Activated effector memory CD4-positive, alpha-beta T cell treated with anti-CD3 and anti-CD28 coated beads, Interleukin-2, amount 50 U/mL, for 16 hours (primary cell): Measurements from ENCODE around the gene CHN1.

Experiments used
- DNase-seq: peaks from one replicate; pipeline ENCODE4 v3.0.0-alpha.2; 2020

Gene CHN1

DNA sequence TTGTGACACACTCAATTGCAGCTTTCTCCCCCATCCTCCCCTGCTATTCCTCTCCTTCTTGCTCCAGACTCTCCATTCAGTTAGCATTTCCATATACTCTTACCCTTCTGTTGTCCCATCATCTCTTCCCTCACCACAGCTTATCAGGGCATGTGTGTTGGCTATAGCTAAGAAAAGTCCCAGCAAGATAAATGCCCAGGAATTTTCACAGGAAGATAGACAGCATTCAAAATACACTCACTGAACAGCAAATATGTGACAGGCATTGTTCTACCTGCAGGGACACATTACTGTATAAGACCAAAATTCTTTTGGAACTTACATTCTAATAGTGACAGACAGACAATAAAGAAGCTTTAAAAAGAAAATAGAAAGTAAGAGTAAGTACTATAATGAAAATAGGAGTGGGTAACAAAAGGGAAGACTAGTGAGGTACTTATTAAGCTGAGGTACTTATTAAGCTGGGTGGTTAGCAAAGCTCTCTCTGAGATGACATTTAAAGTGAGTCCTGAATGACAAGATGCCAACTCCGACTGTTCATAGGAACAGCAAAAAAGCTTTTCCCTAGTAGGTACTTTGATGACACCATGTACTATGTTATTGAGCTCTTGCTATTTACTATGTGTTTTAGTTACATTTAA is 86.2 kb downstream of the CHN1 start:
- no peak for DNase-seq

DNA sequence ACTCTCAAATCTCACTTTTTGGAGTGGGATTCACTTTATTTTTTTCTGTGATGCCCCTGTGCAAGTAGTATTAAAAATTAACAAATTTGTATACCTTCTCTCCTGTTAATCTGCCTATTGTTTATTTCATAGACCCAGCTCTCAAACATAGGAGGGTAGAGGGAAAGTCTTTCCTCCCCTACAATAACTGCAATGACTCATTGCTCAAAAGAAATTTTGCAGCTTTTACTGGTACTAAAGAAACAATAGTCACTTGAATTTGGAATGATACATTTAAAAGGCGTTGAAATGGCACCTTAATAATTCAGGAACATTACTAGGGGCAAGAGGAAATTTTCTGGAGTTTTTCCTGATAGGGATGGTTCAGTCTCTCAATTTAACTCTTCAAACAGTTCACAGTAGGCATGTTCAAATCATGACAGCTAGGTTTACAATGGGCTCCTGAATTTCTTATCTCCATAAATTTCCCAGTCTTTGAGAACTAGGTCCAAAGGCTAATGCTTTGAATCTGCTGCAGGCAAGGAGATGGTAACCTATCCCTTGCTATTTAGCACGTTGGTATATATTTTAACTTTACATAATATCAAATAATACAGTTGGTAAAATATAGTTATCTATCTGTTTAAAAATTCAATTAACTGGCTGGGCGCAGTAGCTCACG is 88.8 kb downstream of the CHN1 start:
- no peak for DNase-seq

DNA sequence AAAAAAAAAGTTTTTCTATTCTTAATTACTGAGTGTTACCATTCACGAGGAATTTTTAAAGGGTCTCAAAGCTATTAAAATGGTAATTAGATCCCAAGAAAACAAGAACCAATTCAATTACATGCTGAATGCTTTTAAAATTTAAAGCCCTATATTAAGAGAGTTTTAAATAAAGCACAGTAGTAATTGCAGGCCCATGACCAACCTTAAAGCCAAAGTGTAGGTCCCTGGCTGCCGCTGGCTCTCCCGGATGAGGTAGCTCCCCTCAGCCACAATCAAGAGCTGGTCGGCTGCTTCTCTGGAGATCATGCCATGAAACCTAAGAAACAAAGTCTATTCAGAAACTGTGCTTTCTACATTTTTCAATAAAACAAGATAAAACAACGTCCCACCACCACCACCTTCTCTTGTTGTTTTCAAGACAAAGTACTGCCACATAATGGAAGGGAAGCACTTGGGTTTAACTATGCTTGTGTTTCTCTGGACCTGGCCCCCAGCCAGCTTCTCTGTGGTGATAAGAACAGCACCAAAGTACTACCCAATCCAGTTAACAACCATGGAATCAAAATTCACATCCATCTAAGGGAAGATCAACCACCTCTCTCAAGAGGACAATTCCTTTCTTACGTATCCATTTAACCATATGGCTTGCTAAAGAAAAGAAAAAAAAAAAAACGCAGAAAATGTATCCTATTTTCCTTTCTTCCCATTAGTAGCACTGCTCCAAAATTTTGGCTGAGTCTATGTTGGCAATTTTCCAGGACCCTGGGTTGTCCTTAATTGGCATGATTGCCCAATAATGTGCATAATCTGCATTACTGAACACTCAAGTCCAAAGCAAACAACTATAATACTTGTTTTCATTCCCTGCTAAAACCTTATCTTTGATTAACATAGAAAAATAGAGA is 90.1 kb downstream of the CHN1 start:
- no peak for DNase-seq

DNA sequence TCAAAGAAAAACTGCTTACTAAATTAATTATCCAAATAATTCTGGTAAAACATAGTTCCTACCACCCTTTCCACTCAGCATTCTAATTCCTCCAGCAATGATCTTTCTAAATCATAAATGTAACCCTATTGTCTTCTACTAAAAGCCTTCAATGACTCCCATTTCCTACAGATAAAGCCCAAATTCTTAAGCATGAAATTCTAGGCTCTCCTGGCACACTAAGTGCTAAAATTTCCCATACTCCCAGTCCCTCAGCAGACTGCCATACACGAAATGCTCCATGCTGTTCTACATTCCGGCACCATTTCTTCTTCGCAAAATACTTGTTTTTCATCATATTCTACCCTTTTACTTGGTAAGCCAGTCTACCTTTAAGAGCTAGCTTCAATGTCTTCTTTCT is 96.9 kb downstream of the CHN1 start:
- DNase-seq = no peak

DNA sequence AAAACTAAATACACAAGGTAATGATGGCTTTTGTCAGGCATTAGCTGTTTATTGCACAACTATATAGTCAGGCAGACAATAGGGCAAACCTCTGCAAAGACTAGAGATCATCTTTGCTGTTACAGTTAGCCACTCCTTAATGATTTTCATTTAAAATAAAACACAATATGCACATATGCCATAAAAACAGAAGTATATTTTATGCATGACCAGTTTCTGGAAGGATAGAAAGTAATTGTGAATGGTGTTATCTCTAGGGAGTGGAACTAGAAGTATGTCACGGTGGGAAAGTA is 102.0 kb downstream of the CHN1 start:
- DNase-seq = no peak

DNA sequence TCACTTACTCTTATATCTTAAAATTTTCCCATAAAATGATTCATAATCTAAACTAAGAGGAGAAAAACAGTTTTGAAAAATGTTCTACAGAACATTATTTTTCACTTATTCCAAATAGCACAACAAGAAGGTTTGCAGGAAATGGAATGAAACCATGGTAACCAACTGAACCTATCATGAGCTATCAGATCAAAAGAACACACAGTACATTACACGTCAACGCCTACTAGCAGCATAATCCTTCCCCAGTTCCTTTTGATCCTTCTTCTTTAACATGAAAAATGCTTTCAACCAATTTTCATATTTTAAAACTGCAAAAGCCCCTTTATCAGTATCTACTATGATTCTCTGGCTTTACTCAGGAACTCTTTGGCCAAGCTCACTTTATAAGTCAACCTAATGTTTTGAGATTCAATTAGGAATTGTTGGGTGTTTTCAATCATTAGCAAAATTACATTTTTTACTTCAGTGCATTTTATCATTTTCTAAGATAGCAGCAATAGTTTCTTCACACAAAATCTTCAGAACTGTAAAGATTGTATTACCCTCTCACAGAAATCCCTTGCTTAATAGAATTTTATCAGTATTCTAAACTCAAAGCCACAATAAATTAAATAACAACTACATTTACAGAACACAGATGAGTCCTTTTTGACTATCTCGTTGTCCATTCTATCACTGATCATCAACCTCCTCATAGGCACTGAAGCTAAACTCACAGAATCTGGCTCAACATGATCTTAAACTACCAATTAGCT is 102.5 kb downstream of the CHN1 start:
- DNase-seq = no peak

DNA sequence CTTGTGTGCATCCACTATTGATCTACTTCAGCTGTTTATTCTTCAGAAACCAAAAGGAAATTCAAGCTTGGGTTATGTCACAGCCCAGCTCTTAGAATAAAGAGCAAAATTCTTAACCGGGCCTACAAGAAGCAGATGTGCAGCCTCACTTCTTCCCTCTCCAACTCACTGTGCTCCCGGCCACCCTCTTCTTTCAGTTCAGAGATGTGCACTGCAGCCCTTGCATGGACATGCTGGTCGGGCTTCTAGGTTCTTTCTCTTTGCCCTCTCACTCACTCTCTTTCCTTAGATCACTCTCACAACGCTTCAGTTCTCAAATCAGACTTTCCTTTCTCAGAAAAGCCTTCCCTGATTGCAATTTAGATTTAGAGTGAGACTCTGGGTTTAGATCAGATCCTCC is 104.1 kb downstream of the CHN1 start:
- no peak for DNase-seq

DNA sequence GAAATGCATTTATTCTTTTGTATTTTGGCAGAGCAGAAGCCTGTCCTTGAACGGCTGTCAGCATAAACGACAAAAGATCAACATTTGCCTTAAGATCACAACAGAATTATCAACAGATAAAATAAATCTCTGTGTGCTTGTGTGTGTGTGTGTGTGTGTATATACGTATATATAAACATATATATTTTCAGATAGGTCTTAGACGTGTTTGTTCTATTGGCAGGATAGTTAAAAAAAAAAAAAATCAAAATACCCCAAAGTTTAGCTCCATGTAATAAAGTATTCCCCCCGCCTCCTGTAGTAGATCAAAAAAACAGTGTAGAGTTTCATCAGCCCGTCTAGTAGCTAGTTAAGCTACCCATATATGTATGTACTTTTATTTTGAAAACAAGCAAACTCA is 107.9 kb downstream of the CHN1 start:
- no peak for DNase-seq

DNA sequence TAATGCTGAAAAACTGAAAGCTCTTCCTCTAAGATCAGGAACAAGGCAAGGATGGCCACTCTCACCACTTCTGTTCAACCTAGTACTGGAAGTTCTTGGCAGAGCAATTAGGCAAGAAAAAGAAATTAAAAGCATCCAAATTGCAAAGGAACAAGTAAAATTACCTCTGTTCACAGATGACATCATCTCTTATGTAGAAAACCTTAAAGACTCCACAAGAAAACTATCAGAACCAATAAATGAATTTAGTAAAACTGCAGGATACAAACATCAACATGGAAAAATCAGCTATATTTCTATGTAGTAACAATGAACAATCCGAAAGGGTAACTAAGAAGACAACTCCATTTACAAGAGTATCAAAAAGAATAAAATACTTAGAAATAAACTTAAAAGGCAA is 112.2 kb downstream of the CHN1 start:
- no peak for DNase-seq

DNA sequence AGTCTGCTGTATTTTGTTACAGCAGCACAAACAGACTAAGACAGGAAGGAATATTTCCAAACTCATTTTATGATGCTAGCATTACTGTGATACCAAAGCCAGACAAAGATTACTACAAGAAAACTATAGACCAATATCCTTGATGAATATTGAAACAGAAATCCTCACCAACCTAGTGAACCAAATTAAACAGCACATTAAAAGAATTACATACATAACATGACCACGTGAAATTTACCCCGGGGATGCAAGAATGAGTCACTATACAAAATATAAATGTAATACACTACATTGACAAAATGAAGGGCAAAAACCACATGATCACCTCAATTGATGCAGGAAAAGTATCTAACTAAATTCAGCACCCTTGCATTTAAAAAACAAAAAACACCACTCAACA is 112.6 kb downstream of the CHN1 start:
- no peak for DNase-seq

DNA sequence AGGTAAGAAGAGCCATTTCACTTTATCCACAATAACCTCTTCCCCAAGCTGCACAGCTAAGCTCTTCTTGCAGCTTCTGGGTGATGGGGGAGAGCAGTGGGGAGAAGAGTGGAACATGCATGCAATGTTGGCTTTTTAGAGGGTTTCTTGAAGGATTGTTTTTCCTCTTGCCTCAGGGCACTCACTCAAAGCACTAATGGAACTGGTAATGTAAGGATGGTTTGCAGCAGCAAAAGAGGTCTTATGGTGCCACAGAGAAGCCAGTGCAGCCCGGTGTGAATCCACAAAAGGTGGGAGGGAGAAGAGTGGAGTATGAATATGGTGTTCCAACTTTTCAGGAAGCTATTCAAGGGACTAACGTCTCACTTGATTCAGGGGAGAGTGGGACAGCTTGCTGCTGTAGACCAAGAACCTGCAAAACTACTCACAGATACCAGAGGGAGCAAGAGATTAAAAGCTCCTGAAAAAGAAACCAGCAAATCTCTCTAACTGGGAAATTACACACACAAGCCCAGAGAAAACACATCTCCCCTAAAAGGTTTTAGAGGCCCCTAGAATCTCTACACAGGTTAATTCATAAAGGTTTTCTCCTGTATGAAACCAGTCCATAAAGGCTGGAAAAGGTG is 116.4 kb downstream of the CHN1 start:
- no peak for DNase-seq

DNA sequence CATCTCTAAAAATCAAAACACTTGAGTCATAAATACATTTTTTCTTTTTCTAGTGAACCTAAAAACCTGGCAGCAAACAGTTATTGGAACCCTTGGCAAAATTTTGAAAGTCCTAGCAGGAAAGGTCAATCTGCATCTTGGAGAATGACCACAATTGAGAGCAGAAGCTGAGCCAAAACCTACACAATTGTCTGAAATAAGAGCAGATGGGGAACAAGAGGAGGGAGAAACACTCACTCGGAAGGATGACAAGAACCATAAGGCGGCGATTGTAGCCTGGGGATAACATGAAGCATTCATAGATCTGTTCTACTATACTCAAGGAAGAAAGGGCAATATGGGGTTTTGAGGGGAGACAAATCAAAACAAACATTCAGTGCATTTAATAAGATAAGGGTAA is 117.0 kb downstream of the CHN1 start:
- DNase-seq = no peak

DNA sequence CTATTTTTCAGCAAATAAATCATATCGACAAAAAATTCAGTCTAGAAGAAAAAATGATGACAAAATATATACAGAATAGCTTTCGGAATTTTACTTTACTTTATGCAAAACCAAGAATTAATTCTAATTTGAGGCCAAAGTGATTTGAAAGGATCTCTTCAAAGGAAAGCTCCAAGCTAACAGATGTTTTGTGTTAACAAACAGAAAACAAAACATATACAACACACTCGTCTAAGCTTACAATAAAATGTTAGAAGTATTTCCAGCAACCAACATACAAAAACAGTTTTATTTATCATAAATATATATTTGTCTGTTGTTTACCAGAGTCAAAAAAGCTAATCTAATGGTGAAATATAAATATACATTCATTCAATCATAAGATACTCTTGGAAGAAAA is 122.8 kb downstream of the CHN1 start:
- no peak for DNase-seq

DNA sequence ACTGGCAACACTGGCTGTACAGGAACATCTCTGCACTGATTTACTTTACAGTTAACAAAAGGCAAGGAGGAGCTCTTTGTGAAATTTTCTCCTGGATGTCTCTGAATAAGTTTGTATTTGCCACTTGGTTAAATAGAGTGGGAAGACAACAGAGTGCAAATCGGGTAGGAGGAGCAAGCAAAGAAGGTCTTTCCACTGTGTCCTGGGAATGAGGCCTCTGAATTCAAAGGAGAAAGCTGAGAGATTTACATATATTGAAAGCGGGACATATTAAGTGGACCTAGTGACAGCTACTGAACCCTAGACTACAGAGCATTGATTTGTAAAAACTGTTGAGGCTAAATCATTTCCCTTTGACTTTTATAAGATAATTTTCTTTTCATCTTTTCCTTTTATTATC is 123.5 kb downstream of the CHN1 start:
- DNase-seq = no peak

DNA sequence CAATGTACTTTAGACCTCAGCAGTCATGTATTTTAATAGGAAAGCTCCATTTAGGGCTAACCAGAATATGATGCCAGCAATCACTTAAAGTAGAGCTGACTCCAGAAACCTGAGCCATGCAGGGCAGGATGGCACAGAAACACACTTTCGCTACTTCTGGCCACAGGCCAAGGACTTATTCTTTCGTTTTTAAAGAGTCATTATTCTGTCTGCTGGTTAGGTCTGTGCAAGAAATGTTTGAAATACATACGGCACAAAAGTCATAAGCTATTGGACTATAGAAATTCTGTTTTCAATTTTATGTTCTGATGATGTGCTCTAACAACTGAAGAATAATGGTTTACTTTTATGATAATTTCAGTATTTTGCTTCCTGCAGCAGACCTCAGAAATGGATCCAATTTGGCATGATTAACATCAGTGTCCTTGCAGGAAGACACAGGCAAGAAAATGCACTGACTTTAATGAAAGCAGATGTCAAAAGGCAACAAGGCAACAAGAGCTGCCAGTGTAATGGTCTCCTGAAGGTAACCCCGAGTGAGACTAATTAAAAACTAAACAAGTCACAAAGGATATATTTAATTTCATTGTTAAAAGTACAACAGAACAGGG is 126.5 kb downstream of the CHN1 start:
- no peak for DNase-seq

DNA sequence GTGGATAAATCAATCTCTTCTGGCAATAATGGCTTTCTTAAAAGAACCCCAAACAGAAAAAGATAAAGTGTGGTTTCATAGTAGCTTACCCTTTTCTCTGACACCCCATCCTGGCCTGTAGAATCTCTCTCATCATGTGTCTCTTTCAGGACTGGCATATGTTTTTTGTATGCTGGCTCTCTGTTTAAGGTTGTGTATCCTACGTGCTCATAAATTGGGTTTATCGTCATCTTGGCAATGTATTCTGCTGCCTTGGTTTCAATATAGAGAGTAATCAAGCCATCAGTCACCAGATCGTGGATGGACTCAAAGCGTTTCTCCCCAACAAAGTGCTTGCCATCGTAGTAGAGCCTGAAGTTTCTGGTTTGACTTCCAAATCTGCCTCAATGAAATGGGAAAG is 127.4 kb downstream of the CHN1 start:
- no peak for DNase-seq

DNA sequence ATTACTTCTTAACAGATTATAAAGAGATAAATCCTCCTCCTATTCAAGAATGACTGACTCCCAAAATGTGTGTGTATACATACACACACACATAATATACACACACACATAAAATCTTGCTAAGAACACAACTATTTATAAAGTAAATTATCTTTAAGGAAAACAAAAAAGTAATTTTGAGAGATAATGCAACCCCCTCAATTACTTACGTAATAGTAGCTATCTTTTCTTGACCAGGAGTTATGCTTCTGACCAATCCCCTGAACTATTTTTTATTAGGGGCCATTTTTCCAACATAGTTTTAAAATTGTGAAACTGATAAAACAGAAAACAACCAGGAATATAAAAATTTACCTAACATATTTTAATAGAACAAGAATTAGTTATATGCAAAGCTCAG is 127.9 kb downstream of the CHN1 start:
- DNase-seq = no peak

DNA sequence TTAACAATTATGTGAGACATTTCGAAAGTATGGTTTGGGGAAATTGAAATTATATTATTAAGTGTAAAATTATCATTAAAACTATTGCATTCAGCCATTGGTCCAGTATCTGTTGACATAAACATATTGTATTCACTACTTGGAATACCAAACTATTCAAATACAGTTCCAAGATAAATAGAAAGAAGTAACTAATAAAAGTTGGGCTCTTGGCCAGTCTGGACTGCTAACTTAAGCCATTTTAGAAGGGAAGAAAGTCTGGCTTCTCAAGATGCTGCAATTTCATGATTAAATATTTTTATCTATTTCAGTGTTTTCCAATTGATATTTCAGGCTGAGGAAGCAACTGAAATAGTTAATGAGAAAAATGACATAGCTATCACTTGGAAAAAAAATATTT is 131.1 kb downstream of the CHN1 start:
- DNase-seq = no peak

DNA sequence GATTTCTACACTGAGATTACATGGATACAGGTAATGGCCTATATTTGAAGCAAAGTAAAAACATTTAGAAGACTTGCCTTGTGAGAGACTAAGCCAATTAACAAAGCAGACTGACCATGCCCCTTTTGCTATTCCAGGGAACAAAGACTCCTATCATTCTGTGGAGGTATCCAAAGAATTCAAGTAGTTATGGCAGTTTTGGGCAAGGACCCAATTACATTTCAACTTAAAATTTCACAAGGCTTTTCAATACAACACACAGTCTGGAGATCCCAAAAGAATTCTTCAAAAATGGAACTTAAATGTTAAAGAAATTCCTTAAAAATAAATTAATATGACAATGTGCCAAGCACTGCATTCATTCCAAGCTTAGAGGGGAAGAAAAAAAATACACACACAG is 131.7 kb downstream of the CHN1 start:
- DNase-seq = no peak

DNA sequence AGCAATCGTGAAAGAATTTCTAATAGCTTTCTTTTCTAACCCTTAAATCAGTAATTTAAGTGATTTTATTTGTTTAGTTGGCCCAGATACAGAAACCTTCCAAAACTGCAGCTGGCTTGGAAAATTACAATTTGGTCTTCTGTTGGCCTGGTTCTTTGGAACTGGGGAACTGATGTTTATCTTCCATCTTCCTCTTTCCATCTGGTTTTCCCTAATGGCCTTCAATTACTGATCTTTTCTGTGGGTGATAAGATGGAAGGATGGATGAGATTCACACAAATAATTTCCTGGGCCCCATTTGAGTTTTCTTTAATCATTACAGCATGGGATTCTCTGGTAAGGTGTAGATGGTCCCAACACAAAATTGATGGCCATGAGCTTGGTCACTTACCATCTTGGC is 134.4 kb downstream of the CHN1 start:
- no peak for DNase-seq

DNA sequence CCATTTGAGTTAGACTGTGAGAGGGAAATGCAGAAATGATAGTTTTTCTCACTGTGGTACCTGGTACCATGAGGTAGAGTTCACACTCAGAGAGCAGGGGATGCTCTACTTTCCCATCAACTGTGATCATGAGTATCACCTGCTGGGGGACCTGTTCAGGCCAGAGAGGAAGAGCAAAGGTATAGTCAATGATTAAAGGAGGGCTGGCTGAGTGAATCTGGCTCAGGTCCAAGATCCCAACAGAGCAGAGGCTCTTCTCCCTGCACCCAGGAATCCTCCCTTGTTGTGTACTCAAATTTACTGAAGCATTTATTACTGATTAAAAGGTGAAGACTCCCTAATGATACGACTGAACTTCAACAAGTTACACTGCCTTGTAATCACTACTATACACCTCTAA is 136.3 kb downstream of the CHN1 start:
- DNase-seq = no peak

DNA sequence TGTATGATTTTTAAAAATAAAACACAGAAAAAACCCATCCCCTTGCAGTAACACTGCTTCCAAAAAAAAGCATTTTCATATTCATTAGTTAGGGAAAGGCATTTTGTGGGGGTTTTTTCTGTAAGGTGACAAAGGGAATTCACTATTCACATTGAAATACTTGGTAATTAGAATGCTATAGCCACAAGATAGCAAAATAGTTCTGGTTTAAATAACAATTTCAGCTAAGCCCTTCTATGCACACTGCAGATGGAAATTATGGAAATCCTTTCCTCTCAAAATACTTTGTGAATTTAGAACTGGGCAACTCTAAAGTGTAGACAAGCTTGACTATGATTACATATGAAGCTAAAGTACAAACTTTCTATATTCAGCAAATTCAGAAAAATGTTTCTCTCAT is 138.8 kb downstream of the CHN1 start:
- no peak for DNase-seq

DNA sequence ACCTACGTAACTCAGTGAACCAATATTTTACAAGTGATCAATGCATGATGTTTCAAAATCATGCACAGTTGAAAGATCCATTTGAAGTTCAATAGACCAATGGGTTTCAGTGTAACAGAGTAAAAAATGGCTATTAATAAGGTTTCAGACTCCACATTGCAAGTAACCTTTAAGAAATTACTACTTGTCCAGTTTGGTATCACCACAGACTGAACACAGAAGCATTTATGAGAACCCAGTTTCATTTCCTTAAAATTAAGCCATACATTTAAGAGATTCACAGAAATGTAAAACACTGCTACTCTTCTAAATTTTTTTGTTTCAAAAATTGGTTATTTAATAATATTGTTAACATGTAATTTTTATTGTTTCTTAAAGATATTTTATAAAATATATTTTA is 142.0 kb downstream of the CHN1 start:
- DNase-seq = no peak
